Measurements from ENCODE around the gene TMEM92.
"Not testable (repeated sequence)": the region's sequence is repeated elsewhere in the genome, so short reads cannot be mapped to it uniquely, and the experiment has no call there.

The TMEM92 gene

GRCh38 chr17:50295021-50295420 is 20.8 kb downstream of the TMEM92 start:
- TF ChIP-seq ZFX (IDR thresholded peaks at IDR 0.05; ENCODE audit: borderline replicate concordance), result no peak
- TF ChIP-seq CTCF (IDR thresholded peaks at IDR 0.05), result no peak
- H3K27ac ChIP-seq, result no peak overlapping the region

- TF ChIP-seq ZFX (IDR thresholded peaks at IDR 0.05; ENCODE audit: borderline replicate concordance) (no peak), CTCF (IDR thresholded peaks at IDR 0.05) (peak; percentile 88)
- H3K27ac ChIP-seq, result no peak overlapping the region
Observed at GRCh38 chr17:50297407-50297865, 23.2 kb downstream of the TMEM92 start.

GRCh38 chr17:50298018-50298417 is 23.8 kb downstream of the TMEM92 start:
- no peak overlapping the region for H3K27ac ChIP-seq
- TF ChIP-seq ZFX (IDR thresholded peaks at IDR 0.05; ENCODE audit: borderline replicate concordance) (no peak), CTCF (IDR thresholded peaks at IDR 0.05) (no peak)

GRCh38 chr17:50299776-50300175 is 25.5 kb downstream of the TMEM92 start:
- TF ChIP-seq CTCF (IDR thresholded peaks at IDR 0.05) (no peak), ZFX (IDR thresholded peaks at IDR 0.05; ENCODE audit: borderline replicate concordance) (no peak)
- no peak overlapping the region for H3K27ac ChIP-seq

DNA sequence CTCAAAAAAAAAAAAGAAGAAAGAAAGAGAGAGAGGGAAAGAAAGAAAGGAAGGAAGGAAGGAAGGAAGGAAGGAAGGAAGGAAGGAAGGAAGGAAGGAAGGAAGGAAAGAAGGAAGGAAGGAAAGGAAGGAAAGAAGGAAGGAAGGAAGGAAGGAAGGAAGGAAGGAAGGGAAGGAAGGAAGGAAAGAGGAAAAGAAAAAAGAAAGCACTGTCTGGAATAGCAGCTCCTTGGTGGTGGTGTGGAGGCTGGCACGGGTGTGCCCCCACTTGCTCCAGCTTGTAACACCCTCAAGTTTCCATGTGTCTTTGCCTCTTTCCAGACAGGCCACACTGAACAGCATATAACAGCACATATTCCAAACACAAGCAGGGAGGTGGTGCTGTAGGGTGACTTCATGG is 26.6 kb downstream of the TMEM92 start:
- not testable (repeated sequence) for H3K27ac ChIP-seq

GRCh38 chr17:50301891-50302584 is 27.8 kb downstream of the TMEM92 start:
- TF ChIP-seq CTCF (IDR thresholded peaks at IDR 0.05) (no peak), ZFX (IDR thresholded peaks at IDR 0.05; ENCODE audit: borderline replicate concordance) (no peak)
- H3K27ac ChIP-seq, result no peak overlapping the region

DNA sequence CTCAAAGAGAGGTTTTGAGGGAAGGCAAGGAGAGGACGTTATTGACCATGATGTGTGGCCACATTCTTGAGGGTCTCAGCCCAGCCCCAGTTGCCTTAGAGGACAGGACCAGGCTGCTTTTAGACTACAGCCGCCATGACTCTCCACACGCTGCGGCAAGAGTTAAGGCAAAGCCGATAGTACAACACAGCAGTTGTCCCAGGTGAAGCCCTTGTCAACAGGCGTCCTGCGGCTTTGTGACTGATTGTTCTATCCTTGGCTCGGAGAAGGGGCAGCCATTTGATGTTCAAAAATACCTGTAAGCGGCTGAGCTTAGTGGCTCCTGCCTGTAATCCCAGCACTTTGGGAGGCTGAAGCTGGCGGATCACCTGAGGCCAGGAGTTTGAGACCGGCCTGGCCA is 28.8 kb downstream of the TMEM92 start:
- no peak overlapping the region for H3K27ac ChIP-seq
- TF ChIP-seq CTCF (IDR thresholded peaks at IDR 0.05) (no peak), ZFX (IDR thresholded peaks at IDR 0.05; ENCODE audit: borderline replicate concordance) (no peak)

GRCh38 chr17:50303596-50303995 is 29.3 kb downstream of the TMEM92 start:
- no peak overlapping the region for H3K27ac ChIP-seq
- TF ChIP-seq ZFX (IDR thresholded peaks at IDR 0.05; ENCODE audit: borderline replicate concordance), result no peak
